K562 (cell line): ENCODE measurements around the gene POLR3GL. TPM values are rescaled to one million over a fixed set of nuclear protein-coding genes. Genes with fewer than 3 reads are reported as not detected.

Experiments used
- ADNP ChIP-seq: fragments of 200-800 bp; sonication (Bioruptor generic); IDR thresholded peaks from 2 replicates; pipeline ENCODE4 v1.6.1; 2016; ENCODE audit warnings: missing genetic modification characterization, missing compliant biosample characterization
- ASH1L ChIP-seq: fragments of 450-650 bp; IDR thresholded peaks from 2 replicates; pipeline ENCODE4 v1.6.1; 2018; ENCODE audit warnings: borderline replicate concordance, mild to moderate bottlenecking, low read depth; ENCODE audit not compliant: partially characterized antibody
- ATF7 ChIP-seq: fragments of 450-650 bp; IDR thresholded peaks from 2 replicates; pipeline ENCODE4 v1.7.1; 2014; ENCODE audit warnings: mild to moderate bottlenecking, moderate library complexity
- BHLHE40 ChIP-seq: IDR thresholded peaks from 2 replicates; pipeline ENCODE4 v1.6.1; 2011; ENCODE audit warnings: low read length, improper control_type of control experiment
- CTBP1 ChIP-seq: fragments of 450-650 bp; IDR thresholded peaks from 2 replicates; pipeline ENCODE4 v1.6.1; 2016; ENCODE audit warnings: borderline replicate concordance
- DDX20 ChIP-seq: fragments of 450-650 bp; IDR thresholded peaks from 2 replicates; pipeline ENCODE4 v1.6.1; 2016; ENCODE audit warnings: missing genetic modification characterization, low read depth, mild to moderate bottlenecking, missing compliant biosample characterization, moderate library complexity
- EHMT2 ChIP-seq: fragments of 450-650 bp; IDR thresholded peaks from 2 replicates; pipeline ENCODE4 v1.6.1; 2018; ENCODE audit warnings: antibody characterized with exemption
- JUNB ChIP-seq: fragments of 450-650 bp; formaldehyde crosslinking; conservative IDR thresholded peaks from 2 replicates; pipeline ENCODE4 v1.4.0; 2020; ENCODE audit warnings: mild to moderate bottlenecking
- KDM2B ChIP-seq: fragments of 250-450 bp; sonication (Bioruptor Pico); IDR thresholded peaks from 2 replicates; pipeline ENCODE4 v1.8.0; 2021; ENCODE audit warnings: mild to moderate bottlenecking, moderate library complexity
- MTF1 ChIP-seq: fragments of 250-450 bp; sonication (Bioruptor Pico); IDR thresholded peaks from 2 replicates; pipeline ENCODE4 v1.9.0; 2021; ENCODE audit warnings: moderate library complexity, mild to moderate bottlenecking, inconsistent platforms, borderline replicate concordance
- PTBP1 ChIP-seq: fragments of 200-400 bp; formaldehyde crosslinking; IDR thresholded peaks from 2 replicates; pipeline ENCODE4 v1.6.1; 2017; ENCODE audit warnings: low read depth, low read length
- RAD21 ChIP-seq, 2 experiments: fragments of 250-450 bp in 1 of 2; fragments of 450-650 bp in 1 of 2; sonication (Bioruptor Pico) in 1 of 2; formaldehyde crosslinking in 1 of 2; IDR thresholded peaks in 1 of 2; conservative IDR thresholded peaks in 1 of 2; 2 replicates each; pipeline versions ENCODE4 v1.4.0 to v1.8.0; 2020 to 2022; ENCODE audit warnings: mild to moderate bottlenecking in 2 of 2, moderate library complexity in 1 of 2
- RFX5 ChIP-seq: IDR thresholded peaks from 2 replicates; pipeline ENCODE4 v1.6.1; 2011; ENCODE audit warnings: low read depth, mild to moderate bottlenecking, improper control_type of control experiment, low read length
- SRSF1 ChIP-seq: fragments of 200-400 bp; formaldehyde crosslinking; IDR thresholded peaks from 2 replicates; pipeline ENCODE4 v1.6.1; 2017; ENCODE audit warnings: mild to moderate bottlenecking, low read depth, low read length, moderate library complexity
- TBL1XR1 ChIP-seq, 2 experiments: IDR thresholded peaks; 2 replicates each; pipeline ENCODE4 v1.6.1; 2012; ENCODE audit warnings: improper control_type of control experiment in 2 of 2, low read length in 2 of 2, mild to moderate bottlenecking in 1 of 2
- YBX1 ChIP-seq: fragments of 450-650 bp; IDR thresholded peaks from 2 replicates; pipeline ENCODE4 v1.7.1; 2016; ENCODE audit warnings: mild to moderate bottlenecking
- YY1 ChIP-seq, 3 experiments: IDR thresholded peaks; 2 replicates each; pipeline ENCODE4 v1.6.1; 2011; ENCODE audit warnings: low read length in 2 of 3, mild to moderate bottlenecking in 2 of 3, moderate library complexity in 2 of 3, borderline replicate concordance in 1 of 3, control low read depth in 1 of 3, low read depth in 1 of 3; ENCODE audit not compliant: insufficient read depth in 3 of 3, insufficient replicate concordance in 2 of 3, control insufficient read depth in 1 of 3, insufficient read length in 1 of 3; ENCODE audit errors: extremely low read depth in 1 of 3
- ZKSCAN1 ChIP-seq: fragments of 150-350 bp; IDR thresholded peaks from 2 replicates; pipeline ENCODE4 v1.6.1; 2016; ENCODE audit warnings: low read depth, low read length
- ZKSCAN3 ChIP-seq: fragments of 250-450 bp; sonication (Bioruptor Pico); IDR thresholded peaks from 2 replicates; pipeline ENCODE4 v1.4.0; 2020
- ZKSCAN8 ChIP-seq: fragments of 200-800 bp; sonication (Bioruptor generic); IDR thresholded peaks from 2 replicates; pipeline ENCODE4 v1.6.1; 2016; ENCODE audit warnings: missing genetic modification characterization, missing compliant biosample characterization
- ZNF316 ChIP-seq: fragments of 450-650 bp; IDR thresholded peaks from 2 replicates; pipeline ENCODE4 v1.6.1; 2016
- ZNF408 ChIP-seq: fragments of 250-450 bp; sonication (Bioruptor Pico); IDR thresholded peaks from 2 replicates; pipeline ENCODE4 v1.4.0; 2020; ENCODE audit warnings: low read depth, mild to moderate bottlenecking, moderate library complexity
- ZNF668 ChIP-seq: fragments of 250-450 bp; sonication (Bioruptor Pico); IDR thresholded peaks from 2 replicates; pipeline ENCODE4 v1.8.0; 2022; ENCODE audit warnings: mild to moderate bottlenecking, inconsistent platforms
- ZNF77 ChIP-seq: fragments of 250-450 bp; sonication (Bioruptor Pico); IDR thresholded peaks from 2 replicates; pipeline ENCODE4 v1.5.0; 2020
- polyA plus RNA-seq, 8 experiments: library from polyadenylated mRNA; depleted of rRNA in 4 of 8; stranded (reverse) in 5 of 8; unstranded in 3 of 8; fragments of >200 nt; fragmentation: Nextera tagmentation in 2 of 8; fragmentation: Illumina TruSeq in 1 of 8; extraction: Ambion mirVana in 2 of 8; extraction: Trizol in 1 of 8; gene quantifications; 2 replicates each; pipeline versions ENCODE4 v1.2.1 to v1.2.3, GENCODE V29; 2011 to 2014; ENCODE audit warnings: inconsistent platforms in 1 of 8, missing spikeins in 1 of 8
- total RNA-seq, 7 experiments: library from RNA; depleted of rRNA in 6 of 7; stranded (reverse); fragments of >200 nt in 6 of 7; fragmentation: Illumina TruSeq in 2 of 7; extraction: Trizol in 2 of 7; gene quantifications; 2 replicates each; pipeline versions ENCODE4 v1.2.1 to v1.2.3, GENCODE V29; 2011 to 2021; ENCODE audit warnings: low replicate concordance in 1 of 7
- TF ChIP-seq, protein P1 (sequence below): fragments of 450-650 bp; IDR thresholded peaks from 2 replicates; pipeline ENCODE4 v1.7.0; 2016; ENCODE audit warnings: borderline replicate concordance
- TF ChIP-seq, protein P2 (sequence below): fragments of 250-450 bp; sonication (Bioruptor Pico); IDR thresholded peaks from 2 replicates; pipeline ENCODE4 v1.8.0; 2022; ENCODE audit warnings: moderate library complexity, mild to moderate bottlenecking, inconsistent platforms
- TF ChIP-seq, protein P3 (sequence below): fragments of 450-650 bp; conservative IDR thresholded peaks from 2 replicates; pipeline ENCODE4 v1.6.1; 2016; ENCODE audit warnings: missing genetic modification characterization, low read depth, mild to moderate bottlenecking, missing compliant biosample characterization, moderate library complexity

Gene POLR3GL
- total and polyA plus RNA-seq, 9 of the 15 experiments (the other 6 are each of a cell fraction or from before 2014, with no cell fraction given) = 14.6 to 48.4 (median 38.2) TPM

DNA sequence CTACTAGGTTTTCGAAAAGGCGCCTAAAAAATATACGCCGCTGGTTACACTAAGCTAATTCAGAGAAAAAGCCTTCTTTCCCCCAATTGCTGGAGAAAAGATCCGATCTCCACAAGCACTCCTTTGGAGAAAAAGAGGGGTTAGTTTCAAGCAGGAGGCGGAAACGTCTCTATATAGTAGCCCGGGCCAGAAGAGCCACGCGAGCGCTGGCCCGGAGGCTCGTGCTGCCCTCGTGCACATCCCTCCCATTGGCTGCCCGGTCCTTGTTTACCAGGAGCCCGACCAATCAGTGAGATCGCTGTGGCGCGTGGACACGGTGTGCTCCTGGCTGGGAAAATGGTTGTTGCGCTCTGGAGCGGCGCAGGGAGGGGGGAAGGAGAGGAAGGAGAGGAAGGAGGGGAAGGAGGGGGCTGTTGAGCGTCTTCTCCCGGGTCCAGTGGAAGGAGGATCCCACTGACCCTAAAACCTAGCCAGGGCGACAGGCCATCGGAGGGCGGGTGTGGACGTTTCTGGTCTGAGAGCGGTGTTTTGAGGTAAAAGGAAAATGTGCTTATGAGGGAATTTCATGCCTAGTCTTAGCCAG is 32.0 kb downstream of the POLR3GL start, which contains the start of gene TXNIP (continued):
- peak in 1 of 2 experiments; percentile 84; a peak in 2 of 4 replicates for TF ChIP-seq TBL1XR1 (IDR thresholded peaks at IDR 0.05; ENCODE audit: low read length in 2 of 2)
- TF ChIP-seq, protein P1, sequence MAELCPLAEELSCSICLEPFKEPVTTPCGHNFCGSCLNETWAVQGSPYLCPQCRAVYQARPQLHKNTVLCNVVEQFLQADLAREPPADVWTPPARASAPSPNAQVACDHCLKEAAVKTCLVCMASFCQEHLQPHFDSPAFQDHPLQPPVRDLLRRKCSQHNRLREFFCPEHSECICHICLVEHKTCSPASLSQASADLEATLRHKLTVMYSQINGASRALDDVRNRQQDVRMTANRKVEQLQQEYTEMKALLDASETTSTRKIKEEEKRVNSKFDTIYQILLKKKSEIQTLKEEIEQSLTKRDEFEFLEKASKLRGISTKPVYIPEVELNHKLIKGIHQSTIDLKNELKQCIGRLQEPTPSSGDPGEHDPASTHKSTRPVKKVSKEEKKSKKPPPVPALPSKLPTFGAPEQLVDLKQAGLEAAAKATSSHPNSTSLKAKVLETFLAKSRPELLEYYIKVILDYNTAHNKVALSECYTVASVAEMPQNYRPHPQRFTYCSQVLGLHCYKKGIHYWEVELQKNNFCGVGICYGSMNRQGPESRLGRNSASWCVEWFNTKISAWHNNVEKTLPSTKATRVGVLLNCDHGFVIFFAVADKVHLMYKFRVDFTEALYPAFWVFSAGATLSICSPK = no peak
- no peak for TF ChIP-seq KDM2B (CRISPR knock-in tag)
- TF ChIP-seq MTF1 = no peak
- no peak for TF ChIP-seq ZNF668 (CRISPR knock-in tag)
- TF ChIP-seq DDX20 (tag) = no peak
- TF ChIP-seq ZNF316 = peak; percentile 88
- TF ChIP-seq ASH1L = peak; percentile 92
- peak; percentile 90 for TF ChIP-seq ATF7
- TF ChIP-seq RAD21 (CRISPR knock-in tag; conservative IDR thresholded peaks at IDR 0.05 in 1 of 2, IDR thresholded peaks at IDR 0.05 in 1 of 2) = no peak
- no peak for TF ChIP-seq ZKSCAN1
- TF ChIP-seq SRSF1 = no peak
- TF ChIP-seq ADNP = no peak
- peak; percentile 35; the same call in 1 of the 2 replicates for TF ChIP-seq CTBP1
- no peak for TF ChIP-seq PTBP1
- no peak for TF ChIP-seq JUNB
- TF ChIP-seq YBX1 = no peak
- peak; percentile 61 for TF ChIP-seq BHLHE40
- TF ChIP-seq, protein P2, sequence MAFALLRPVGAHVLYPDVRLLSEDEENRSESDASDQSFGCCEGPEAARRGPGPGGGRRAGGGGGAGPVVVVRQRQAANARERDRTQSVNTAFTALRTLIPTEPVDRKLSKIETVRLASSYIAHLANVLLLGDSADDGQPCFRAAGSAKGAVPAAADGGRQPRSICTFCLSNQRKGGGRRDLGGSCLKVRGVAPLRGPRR (CRISPR knock-in tag) = no peak
- TF ChIP-seq ZNF77 = no peak
- TF ChIP-seq, protein P3, sequence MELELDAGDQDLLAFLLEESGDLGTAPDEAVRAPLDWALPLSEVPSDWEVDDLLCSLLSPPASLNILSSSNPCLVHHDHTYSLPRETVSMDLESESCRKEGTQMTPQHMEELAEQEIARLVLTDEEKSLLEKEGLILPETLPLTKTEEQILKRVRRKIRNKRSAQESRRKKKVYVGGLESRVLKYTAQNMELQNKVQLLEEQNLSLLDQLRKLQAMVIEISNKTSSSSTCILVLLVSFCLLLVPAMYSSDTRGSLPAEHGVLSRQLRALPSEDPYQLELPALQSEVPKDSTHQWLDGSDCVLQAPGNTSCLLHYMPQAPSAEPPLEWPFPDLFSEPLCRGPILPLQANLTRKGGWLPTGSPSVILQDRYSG (tag) = no peak
- TF ChIP-seq ZNF408 (CRISPR knock-in tag) = no peak
- no peak for TF ChIP-seq ZKSCAN3
- TF ChIP-seq ZKSCAN8 = no peak; the same call in 1 of the 2 replicates
- peak; percentile 21 to 89 (median 83) for TF ChIP-seq YY1 (IDR thresholded peaks at IDR 0.05; ENCODE audit: borderline replicate concordance in 1 of 3, control insufficient read depth in 1 of 3, extremely low read depth in 1 of 3, insufficient read depth in 3 of 3, insufficient read length in 1 of 3, insufficient replicate concordance in 2 of 3, low read depth in 1 of 3, low read length in 2 of 3)
- TF ChIP-seq RFX5 = no peak
- 0 out of 2 replicates have a peak, but pooled peaks have one; percentile 17 for TF ChIP-seq EHMT2
